Sigmoid colon (tissue), 7 donors: Measurements from ENCODE around the gene CLRN3. TPM values are rescaled to one million over a fixed set of nuclear protein-coding genes. Genes with fewer than 3 reads are reported as not detected.

ENCODE experiments used
- DNase-seq: peaks from one replicate; pipeline ENCODE4 v3.0.0-alpha.2; 2019
- H3K27ac ChIP-seq, 4 donors: fragments of 200-600 bp; sonication (generic); one replicate each; pipeline ENCODE4 v1.5.1; 2016 to 2019; ENCODE audit warnings: mild to moderate bottlenecking in 1 of 4
- H3K27me3 ChIP-seq, 3 donors: fragments of 200-600 bp; sonication (generic); one replicate each; pipeline ENCODE4 v1.5.1; 2019; ENCODE audit warnings: mild to moderate bottlenecking in 1 of 3
- H3K36me3 ChIP-seq, 4 donors: fragments of 200-600 bp; sonication (generic); one replicate each; pipeline ENCODE4 v1.5.1; 2016 to 2019
- H3K4me1 ChIP-seq, 4 donors: fragments of 200-600 bp; sonication (generic); one replicate each; pipeline ENCODE4 v1.5.1; 2017 to 2019
- H3K4me3 ChIP-seq, 4 donors: fragments of 200-600 bp; sonication (generic); one replicate each; pipeline ENCODE4 v1.5.1; 2017 to 2019; ENCODE audit warnings: mild to moderate bottlenecking in 2 of 4, moderate library complexity in 1 of 4
- H3K9me3 ChIP-seq, 4 donors: fragments of 200-600 bp in 3 of 4; sonication (generic) in 3 of 4; one replicate each; pipeline versions ENCODE4 v1.5.1 to v1.6.1; 2013 to 2019
- CTCF ChIP-seq, 4 experiments: fragments of 450-650 bp in 3 of 4; fragments of 200-600 bp in 1 of 4; IDR thresholded peaks; one replicate each; pipeline ENCODE4 v1.5.1; 2016 to 2019; ENCODE audit warnings: antibody characterized with exemption in 4 of 4, mild to moderate bottlenecking in 3 of 4, moderate library complexity in 2 of 4
- EP300 ChIP-seq, 4 donors: sonication (generic); formaldehyde crosslinking; IDR thresholded peaks; one replicate each; pipeline ENCODE4 v1.6.1; 2017; ENCODE audit warnings: antibody characterized with exemption in 4 of 4
- POLR2A ChIP-seq, 2 donors: fragments of 450-650 bp; IDR thresholded peaks; one replicate each; pipeline ENCODE4 v1.6.1; 2016; ENCODE audit warnings: antibody characterized with exemption in 2 of 2, mild to moderate bottlenecking in 2 of 2, moderate library complexity in 2 of 2
- POLR2AphosphoS5 ChIP-seq, 4 donors: sonication (generic); formaldehyde crosslinking; IDR thresholded peaks; one replicate each; pipeline ENCODE4 v1.6.1; 2017; ENCODE audit warnings: antibody characterized with exemption in 4 of 4
- WGBS, 2 donors: extraction: QIAGEN DNeasy Blood & Tissue Kit; methylation state at CpG; one replicate each; pipeline ENCODE4 v1.1.7; 2013; 5-methylcytosine and 5-hydroxymethylcytosine counted together
- intact Hi-C: fragments of 100-400 bp; cut with DNase I; formaldehyde crosslinking; loops from one replicate; pipeline ENCODE4 v1.15.1; 2023
- polyA plus RNA-seq, 3 donors: library from polyadenylated mRNA; stranded (reverse); fragments of 200-250 nt; gene quantifications; one replicate each; pipeline ENCODE4 v1.2.3, GENCODE V29; 2013
- total RNA-seq, 4 donors: library from RNA; depleted of rRNA; stranded (reverse); fragments of >200 nt; gene quantifications; one replicate each; pipeline ENCODE4 v1.1.0, GENCODE V29; 2016
- donor health status: healthy with polysubstance abuse.
- donor health status: Bipolar disorder and iron deficiency.
- donor health status: healthy.

Gene CLRN3
- total and polyA plus RNA-seq, 7 donors = 37.8 to 88.9 (median 56.2) TPM; not detected in 4

GRCh38 chr10:127935071-127935561 lies 42.4 kb upstream of the CLRN3 start:
- intact Hi-C loops = no loop called here
- H3K27me3 ChIP-seq = no peaks in the 10 kb centered on the region
- H3K4me3 ChIP-seq = no peak overlapping the region
- DNase-seq = peak; percentile 64
- H3K27ac ChIP-seq = no peak overlapping the region
- WGBS, 2 donors = 84 to 89% methylated on average over 16 of the region's 16 CpGs
- no peaks in the 10 kb centered on the region for H3K9me3 ChIP-seq
- no peaks in the 10 kb centered on the region for H3K4me1 ChIP-seq
- H3K36me3 ChIP-seq = no peaks in the 10 kb centered on the region
- TF ChIP-seq EP300 (IDR thresholded peaks at IDR 0.05) (no peak), CTCF (IDR thresholded peaks at IDR 0.05) (no peak), POLR2AphosphoS5 (IDR thresholded peaks at IDR 0.05) (no peak), POLR2A (IDR thresholded peaks at IDR 0.05) (no peak)

GRCh38 chr10:127934383-127934782 lies 41.6 kb upstream of the CLRN3 start:
- Histone ChIP-seq H3K27ac (no peak overlapping the region), H3K9me3 (no peaks in the 10 kb centered on the region), H3K36me3 (no peaks in the 10 kb centered on the region), H3K4me3 (no peak overlapping the region), H3K27me3 (no peaks in the 10 kb centered on the region), H3K4me1 (no peaks in the 10 kb centered on the region)
- DNase-seq = peak; percentile 47
- intact Hi-C loops = no loop called here
- TF ChIP-seq POLR2AphosphoS5 (IDR thresholded peaks at IDR 0.05) (no peak), EP300 (IDR thresholded peaks at IDR 0.05) (no peak), POLR2A (IDR thresholded peaks at IDR 0.05) (no peak), CTCF (IDR thresholded peaks at IDR 0.05) (no peak)
- 96% methylated on average over 14 of the region's 14 CpGs for WGBS, 2 donors

- TF ChIP-seq CTCF (IDR thresholded peaks at IDR 0.05) (no peak), POLR2A (IDR thresholded peaks at IDR 0.05) (no peak), POLR2AphosphoS5 (IDR thresholded peaks at IDR 0.05) (no peak)
- Histone ChIP-seq H3K36me3 (no peaks in the 10 kb centered on the region), H3K4me1 (peaks cover 0 to 4% (median 0%) of the 10 kb centered on the region in 4 donors), H3K9me3 (no peaks in the 10 kb centered on the region), H3K27ac (no peak overlapping the region), H3K27me3 (no peaks in the 10 kb centered on the region), H3K4me3 (no peak overlapping the region)
- DNase-seq = no peak
- intact Hi-C loops = no loop called here
- WGBS, 2 donors = 84 to 86% methylated on average over 5 of the region's 5 CpGs
These were observed 40.5 kb upstream of the CLRN3 start for GRCh38 chr10:127933271-127933670.

- Histone ChIP-seq H3K4me1 (peaks cover 0 to 8% (median 0%) of the 10 kb centered on the region in 4 donors), H3K27me3 (no peaks in the 10 kb centered on the region), H3K4me3 (no peak overlapping the region), H3K9me3 (no peaks in the 10 kb centered on the region), H3K27ac (no peak overlapping the region), H3K36me3 (no peaks in the 10 kb centered on the region)
- 94% methylated on average over 15 of the region's 15 CpGs for whole genome bisulfite sequencing, 2 donors
- DNase-seq = peak; percentile 26
- TF ChIP-seq POLR2AphosphoS5 (IDR thresholded peaks at IDR 0.05) (no peak), POLR2A (IDR thresholded peaks at IDR 0.05) (no peak), CTCF (IDR thresholded peaks at IDR 0.05) (no peak), EP300 (IDR thresholded peaks at IDR 0.05) (no peak)
- intact Hi-C loops = no loop called here
These were observed 40.0 kb upstream of the CLRN3 start for GRCh38 chr10:127932521-127933270.
